CD14-positive monocyte (primary cell): Measurements from ENCODE around the gene KMT2B. TPM values are rescaled to one million over a fixed set of nuclear protein-coding genes. Genes with fewer than 3 reads are reported as not detected.

Experiments used
- DNase-seq, 3 donors: peaks; one replicate each; pipeline ENCODE4 v3.0.0-alpha.2; 2011 to 2022
- H2AFZ ChIP-seq: 2 replicates; pipeline ENCODE4 v1.6.0; 2012; ENCODE audit warnings: mild to moderate bottlenecking, low read depth, low read length, inconsistent platforms; ENCODE audit not compliant: insufficient read depth, poor library complexity, severe bottlenecking
- H3K27ac ChIP-seq, 2 donors: 1 replicate in 1 of 2; 2 replicates in 1 of 2; pipeline ENCODE4 v1.5.1; 2012 to 2013; ENCODE audit warnings: low read length in 2 of 2, control low read depth in 1 of 2, inconsistent platforms in 1 of 2, low read depth in 1 of 2, mild to moderate bottlenecking in 1 of 2
- H3K27me3 ChIP-seq, 2 donors: one replicate each; pipeline versions ENCODE4 v1.6.0 to v1.6.1; 2011 to 2013; ENCODE audit warnings: low read length in 2 of 2; ENCODE audit not compliant: control insufficient read depth in 2 of 2, insufficient read depth in 2 of 2
- H3K36me3 ChIP-seq, 2 donors: replicated peaks in 1 of 2; 1 replicate in 1 of 2; 2 replicates in 1 of 2; pipeline versions ENCODE4 v1.5.1 to v1.6.1; 2012 to 2013; ENCODE audit warnings: low read length in 2 of 2, control low read depth in 1 of 2, inconsistent platforms in 1 of 2, mild to moderate bottlenecking in 1 of 2; ENCODE audit not compliant: insufficient read depth in 2 of 2, control insufficient read depth in 1 of 2
- H3K4me1 ChIP-seq, 2 donors: 1 replicate in 1 of 2; 2 replicates in 1 of 2; pipeline versions ENCODE4 v1.5.1 to v1.6.1; 2012 to 2013; ENCODE audit warnings: low read length in 2 of 2, control low read depth in 1 of 2, inconsistent platforms in 1 of 2, mild to moderate bottlenecking in 1 of 2, moderate library complexity in 1 of 2; ENCODE audit not compliant: insufficient read depth in 2 of 2, control insufficient read depth in 1 of 2
- H3K4me2 ChIP-seq: replicated peaks from 2 replicates; pipeline ENCODE3; 2012; ENCODE audit warnings: low read length, moderate library complexity, mild to moderate bottlenecking; ENCODE audit not compliant: poor library complexity, severe bottlenecking; ENCODE audit errors: extremely low read depth
- H3K4me3 ChIP-seq, 3 experiments: fragments of 200-600 bp in 1 of 3; sonication (generic) in 1 of 3; replicated peaks in 1 of 3; 1 replicate in 2 of 3; 2 replicates in 1 of 3; pipeline ENCODE4 v1.5.1; 2011 to 2013; ENCODE audit warnings: low read length in 3 of 3, mild to moderate bottlenecking in 3 of 3, control low read depth in 2 of 3, low read depth in 2 of 3, inconsistent platforms in 1 of 3, moderate library complexity in 1 of 3
- H3K79me2 ChIP-seq: 2 replicates; pipeline ENCODE4 v1.6.0; 2012; ENCODE audit warnings: mild to moderate bottlenecking, control low read depth, inconsistent platforms, low read length, moderate library complexity; ENCODE audit not compliant: insufficient read depth
- H3K9ac ChIP-seq: 2 replicates; pipeline ENCODE4 v1.6.0; 2017; ENCODE audit warnings: low read length, mild to moderate bottlenecking; ENCODE audit not compliant: insufficient read depth, poor library complexity, severe bottlenecking
- H3K9me3 ChIP-seq, 2 donors: replicated peaks in 1 of 2; 1 replicate in 1 of 2; 2 replicates in 1 of 2; pipeline versions ENCODE4 v1.5.1 to v1.6.1; 2012 to 2013; ENCODE audit warnings: low read length in 2 of 2, control low read depth in 1 of 2; ENCODE audit not compliant: control insufficient read depth in 1 of 2, insufficient read depth in 1 of 2
- H4K20me1 ChIP-seq: 2 replicates; pipeline ENCODE4 v1.6.0; 2012; ENCODE audit warnings: mild to moderate bottlenecking, low read length, control low read depth, moderate library complexity; ENCODE audit not compliant: insufficient read depth
- H3K27ac Mint-ChIP-seq, 7 donors: one replicate each; pipeline ENCODE4 v1.8.0; 2020; ENCODE audit warnings: mild to moderate bottlenecking in 7 of 7, mixed read lengths in 7 of 7, moderate library complexity in 6 of 7, inconsistent platforms in 2 of 7
- H3K27me3 Mint-ChIP-seq, 3 donors: one replicate each; pipeline ENCODE4 v1.8.0; 2021 to 2022; ENCODE audit warnings: low read depth in 3 of 3, mild to moderate bottlenecking in 3 of 3, mixed read lengths in 3 of 3, moderate library complexity in 3 of 3, inconsistent platforms in 1 of 3
- H3K36me3 Mint-ChIP-seq, 2 donors: one replicate each; pipeline ENCODE4 v1.8.0; 2020; ENCODE audit warnings: mixed read lengths in 2 of 2, inconsistent platforms in 1 of 2, mild to moderate bottlenecking in 1 of 2
- H3K4me1 Mint-ChIP-seq: one replicate; pipeline ENCODE4 v1.8.0; 2020; ENCODE audit warnings: mild to moderate bottlenecking, mixed read lengths
- H3K4me3 Mint-ChIP-seq, 2 donors: one replicate each; pipeline ENCODE4 v1.8.0; 2020; ENCODE audit warnings: mild to moderate bottlenecking in 2 of 2, mixed read lengths in 2 of 2, moderate library complexity in 1 of 2
- H3K9me3 Mint-ChIP-seq, 7 donors: one replicate each; pipeline ENCODE4 v1.8.0; 2020 to 2022; ENCODE audit warnings: mixed read lengths in 7 of 7, mild to moderate bottlenecking in 6 of 7, moderate library complexity in 6 of 7, inconsistent platforms in 2 of 7
- WGBS: methylation state at CpG from one replicate; pipeline ENCODE4 v1.1.5; 2013; ENCODE audit warnings: missing lambda C conversion rate; ENCODE audit not compliant: insufficient coverage; 5-methylcytosine and 5-hydroxymethylcytosine counted together
- intact Hi-C, 2 donors: fragments of 100-400 bp; cut with micrococcal nuclease; formaldehyde crosslinking; loops; one replicate each; pipeline versions ENCODE4 v1.15.0 to v1.15.1; 2023
- polyA plus RNA-seq, 3 donors: library from polyadenylated mRNA; depleted of rRNA in 1 of 3; unstranded in 2 of 3; stranded (reverse) in 1 of 3; fragments of 300-500 nt in 2 of 3; fragments of >200 nt in 1 of 3; fragmentation: Illumina TruSeq in 2 of 3; gene quantifications; 1 replicate in 2 of 3; 2 replicates in 1 of 3; pipeline ENCODE4 v1.2.3, GENCODE V29; 2012 to 2021
- TF ChIP-seq, protein P1 (sequence below): fragments of 200-600 bp; IDR thresholded peaks from one replicate; pipeline ENCODE4 v1.8.0; 2022; ENCODE audit warnings: antibody characterized with exemption, mild to moderate bottlenecking

The KMT2B gene
- polyA plus RNA-seq, 3 donors: 0.32 to 63.6 (median 0.65) TPM

DNA sequence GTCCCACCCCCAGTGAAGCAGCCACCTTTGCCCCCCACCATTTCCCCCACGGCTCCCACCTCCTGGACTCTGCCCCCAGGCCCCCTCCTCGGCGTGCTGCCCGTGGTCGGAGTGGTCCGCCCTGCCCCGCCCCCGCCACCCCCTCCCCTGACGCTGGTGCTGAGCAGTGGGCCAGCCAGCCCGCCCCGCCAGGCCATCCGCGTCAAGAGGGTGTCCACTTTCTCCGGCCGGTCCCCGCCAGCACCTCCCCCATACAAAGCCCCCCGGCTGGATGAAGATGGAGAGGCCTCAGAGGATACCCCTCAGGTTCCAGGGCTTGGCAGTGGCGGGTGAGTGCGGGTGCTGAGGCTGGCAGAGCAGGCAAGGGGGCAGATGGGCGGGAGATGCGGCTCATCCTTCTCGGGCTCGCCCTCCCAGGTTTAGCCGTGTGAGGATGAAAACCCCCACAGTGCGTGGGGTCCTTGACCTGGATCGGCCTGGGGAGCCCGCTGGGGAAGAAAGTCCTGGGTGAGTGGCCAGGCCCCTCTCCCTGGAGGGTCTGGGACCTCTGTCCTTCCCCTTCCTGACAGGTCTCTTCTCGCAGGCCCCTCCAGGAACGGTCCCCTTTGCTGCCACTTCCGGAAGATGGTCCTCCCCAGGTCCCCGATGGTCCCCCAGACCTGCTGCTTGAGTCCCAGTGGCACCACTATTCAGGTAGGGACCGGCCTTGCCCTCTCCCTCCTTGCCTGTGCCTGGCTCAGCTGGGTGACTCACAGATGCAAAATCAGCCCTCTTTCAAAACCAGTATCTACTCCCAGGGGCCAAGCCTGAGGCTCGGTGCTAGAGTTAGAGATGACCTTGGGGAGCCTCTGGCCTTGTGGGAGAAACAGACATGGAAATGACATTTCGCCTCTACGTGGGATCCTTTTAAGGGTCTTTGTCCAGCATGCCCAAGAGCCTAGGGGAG, 15.7 kb downstream of the KMT2B start:
- H3K9ac ChIP-seq: no peak overlapping the region
- Mint-ChIP-seq H3K27ac (peak overlapping the region in 2 of 7 donors; percentile 36 to 47), H3K4me1 (no peaks in the 10 kb centered on the region), H3K27me3 (peaks cover 0 to 3% (median 0%) of the 10 kb centered on the region in 3 donors), H3K9me3 (no peaks in the 10 kb centered on the region), H3K36me3 (peaks cover 78 to 97% of the 10 kb centered on the region in 2 donors), H3K4me3 (no peak overlapping the region)
- 99% methylated on average over 17 of the region's 35 CpGs for WGBS
- H3K27ac ChIP-seq: no peak overlapping the region
- intact Hi-C loops: no loop called here
- no peaks in the 10 kb centered on the region for H3K9me3 ChIP-seq
- no peaks in the 10 kb centered on the region for H3K4me1 ChIP-seq
- no peak overlapping the region for H3K4me2 ChIP-seq
- no peaks in the 10 kb centered on the region for H3K27me3 ChIP-seq
- H3K79me2 ChIP-seq: no peaks in the 10 kb centered on the region
- TF ChIP-seq, protein P1, sequence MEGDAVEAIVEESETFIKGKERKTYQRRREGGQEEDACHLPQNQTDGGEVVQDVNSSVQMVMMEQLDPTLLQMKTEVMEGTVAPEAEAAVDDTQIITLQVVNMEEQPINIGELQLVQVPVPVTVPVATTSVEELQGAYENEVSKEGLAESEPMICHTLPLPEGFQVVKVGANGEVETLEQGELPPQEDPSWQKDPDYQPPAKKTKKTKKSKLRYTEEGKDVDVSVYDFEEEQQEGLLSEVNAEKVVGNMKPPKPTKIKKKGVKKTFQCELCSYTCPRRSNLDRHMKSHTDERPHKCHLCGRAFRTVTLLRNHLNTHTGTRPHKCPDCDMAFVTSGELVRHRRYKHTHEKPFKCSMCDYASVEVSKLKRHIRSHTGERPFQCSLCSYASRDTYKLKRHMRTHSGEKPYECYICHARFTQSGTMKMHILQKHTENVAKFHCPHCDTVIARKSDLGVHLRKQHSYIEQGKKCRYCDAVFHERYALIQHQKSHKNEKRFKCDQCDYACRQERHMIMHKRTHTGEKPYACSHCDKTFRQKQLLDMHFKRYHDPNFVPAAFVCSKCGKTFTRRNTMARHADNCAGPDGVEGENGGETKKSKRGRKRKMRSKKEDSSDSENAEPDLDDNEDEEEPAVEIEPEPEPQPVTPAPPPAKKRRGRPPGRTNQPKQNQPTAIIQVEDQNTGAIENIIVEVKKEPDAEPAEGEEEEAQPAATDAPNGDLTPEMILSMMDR: no peak
- DNase-seq: no peak
- peaks cover 86 to 100% of the 10 kb centered on the region in 2 donors for H3K36me3 ChIP-seq
- H3K4me3 ChIP-seq: no peak overlapping the region
- peaks cover 74% of the 10 kb centered on the region for H4K20me1 ChIP-seq
- no peak overlapping the region for H2AFZ ChIP-seq

GRCh38 chr19:35734273-35734672, 16.5 kb downstream of the KMT2B start:
- peaks cover 0 to 1% (median 0%) of the 10 kb centered on the region in 3 donors for H3K27me3 Mint-ChIP-seq
- Histone ChIP-seq H2AFZ (no peak overlapping the region), H3K9me3 (no peaks in the 10 kb centered on the region), H3K9ac (no peak overlapping the region), H3K4me1 (peaks cover under 1 to 2% of the 10 kb centered on the region in 2 donors), H3K27me3 (no peaks in the 10 kb centered on the region), H3K4me3 (no peak overlapping the region), H3K4me2 (no peak overlapping the region), H4K20me1 (peaks cover 80% of the 10 kb centered on the region), H3K36me3 (peaks cover 86 to 100% of the 10 kb centered on the region in 2 donors), H3K27ac (no peak overlapping the region), H3K79me2 (peaks cover 4% of the 10 kb centered on the region)
- no peaks in the 10 kb centered on the region for H3K9me3 Mint-ChIP-seq
- TF ChIP-seq, protein P1: no peak
- H3K4me1 Mint-ChIP-seq: peaks cover 2% of the 10 kb centered on the region
- peak overlapping the region in 1 of 2 donors; percentile 40 for H3K4me3 Mint-ChIP-seq
- peaks cover 76 to 97% of the 10 kb centered on the region in 2 donors for H3K36me3 Mint-ChIP-seq
- intact Hi-C loops: no loop called here
- WGBS: 97% methylated on average over 8 of the region's 8 CpGs
- no peak for DNase-seq
- H3K27ac Mint-ChIP-seq: peak overlapping the region in 4 of 7 donors; percentile 10 to 75 (median 44)
